CD4-positive, CD25-positive, alpha-beta regulatory T cell (primary cell): ENCODE results near the gene SPTBN4. TPM values are rescaled to one million over a fixed set of nuclear protein-coding genes. Genes with fewer than 3 reads are reported as not detected.
A peak's percentile ranks its signal among the peaks of the same experiment; 100 is the strongest.
"Not testable (repeated sequence)": the region's sequence is repeated elsewhere in the genome, so short reads cannot be mapped to it uniquely, and the experiment has no call there.

Experiments used
- ATAC-seq, 2 donors: fragments of 150-1000 bp; cut with Tn5 transposase; one replicate each; pipeline ENCODE4 v1.10.0; 2021; ENCODE audit warnings: low read depth in 2 of 2, moderate number of reproducible peaks in 2 of 2, moderate library complexity in 1 of 2
- DNase-seq, 3 donors: peaks; one replicate each; pipeline versions ENCODE4 v3.0.0 to v3.0.0-alpha.2; 2012 to 2022; ENCODE audit warnings: mixed read lengths in 1 of 3
- H3K27ac ChIP-seq: one replicate; pipeline ENCODE4 v1.7.0; 2013; ENCODE audit warnings: mild to moderate bottlenecking, low read length; ENCODE audit not compliant: insufficient read depth, poor library complexity, severe bottlenecking
- H3K27me3 ChIP-seq: one replicate; pipeline ENCODE4 v1.7.0; 2013; ENCODE audit warnings: low read length; ENCODE audit not compliant: control insufficient read depth, insufficient read depth
- H3K36me3 ChIP-seq: one replicate; pipeline ENCODE4 v1.7.0; 2013; ENCODE audit warnings: mild to moderate bottlenecking, low read length, moderate library complexity; ENCODE audit not compliant: control insufficient read depth, insufficient read depth
- H3K4me1 ChIP-seq: 2 replicates; pipeline ENCODE4 v1.7.0; 2013; ENCODE audit warnings: mild to moderate bottlenecking, low read length; ENCODE audit not compliant: insufficient read depth, control insufficient read depth, poor library complexity, severe bottlenecking
- H3K4me3 ChIP-seq: one replicate; pipeline ENCODE4 v1.7.0; 2013; ENCODE audit warnings: low read depth, mild to moderate bottlenecking, low read length, moderate library complexity
- H3K9me3 ChIP-seq, 2 experiments: 1 replicate in 1 of 2; 2 replicates in 1 of 2; pipeline ENCODE4 v1.7.0; 2013; ENCODE audit warnings: low read length in 2 of 2, mild to moderate bottlenecking in 1 of 2, moderate library complexity in 1 of 2; ENCODE audit not compliant: control insufficient read depth in 2 of 2
- H3K27ac Mint-ChIP-seq, 3 donors: one replicate each; pipeline ENCODE4 v1.8.0; 2020 to 2022; ENCODE audit warnings: mild to moderate bottlenecking in 3 of 3, mixed read lengths in 3 of 3, moderate library complexity in 2 of 3
- H3K27me3 Mint-ChIP-seq: one replicate; pipeline ENCODE4 v1.8.0; 2022; ENCODE audit warnings: mild to moderate bottlenecking, mixed read lengths
- H3K36me3 Mint-ChIP-seq: one replicate; pipeline ENCODE4 v1.8.0; 2020; ENCODE audit warnings: mixed read lengths
- H3K4me1 Mint-ChIP-seq, 4 donors: one replicate each; pipeline ENCODE4 v1.8.0; 2020 to 2022; ENCODE audit warnings: mixed read lengths in 4 of 4, mild to moderate bottlenecking in 1 of 4
- H3K4me3 Mint-ChIP-seq, 4 donors: one replicate each; pipeline ENCODE4 v1.8.0; 2020 to 2022; ENCODE audit warnings: mild to moderate bottlenecking in 4 of 4, mixed read lengths in 4 of 4, moderate library complexity in 3 of 4
- H3K9me3 Mint-ChIP-seq, 7 donors: one replicate each; pipeline ENCODE4 v1.8.0; 2020 to 2022; ENCODE audit warnings: mixed read lengths in 7 of 7, mild to moderate bottlenecking in 3 of 7, moderate library complexity in 2 of 7
- polyA plus RNA-seq, 4 donors: library from polyadenylated mRNA; unstranded; fragments of 300-500 nt; fragmentation: Illumina TruSeq; gene quantifications; one replicate each; pipeline ENCODE4 v1.2.3, GENCODE V29; 2021
- total RNA-seq: library from RNA; stranded (reverse); gene quantifications from one replicate; pipeline ENCODE4 v1.2.3, GENCODE V29; 2022

SPTBN4 gene
- total and polyA plus RNA-seq, 5 donors from 2014 or later: not detected

- H3K36me3 ChIP-seq: no peaks in the 10 kb centered on the region
- H3K36me3 Mint-ChIP-seq: peaks cover 3% of the 10 kb centered on the region
- ATAC-seq: no peak
- H3K4me3 ChIP-seq: no peak overlapping the region
- H3K27ac Mint-ChIP-seq: no peak overlapping the region
- H3K4me1 ChIP-seq: no peaks in the 10 kb centered on the region
- H3K27me3 Mint-ChIP-seq: no peaks in the 10 kb centered on the region
- H3K27ac ChIP-seq: no peak overlapping the region
- H3K9me3 ChIP-seq: no peaks in the 10 kb centered on the region
- H3K4me3 Mint-ChIP-seq: peak overlapping the region in 1 of 4 donors; percentile 75
- H3K27me3 ChIP-seq: no peaks in the 10 kb centered on the region
- H3K9me3 Mint-ChIP-seq: no peaks in the 10 kb centered on the region
- no peaks in the 10 kb centered on the region for H3K4me1 Mint-ChIP-seq
- no peak for DNase-seq
These were observed 14.8 kb upstream of the SPTBN4 start for GRCh38 chr19:40452016-40452415.

DNA sequence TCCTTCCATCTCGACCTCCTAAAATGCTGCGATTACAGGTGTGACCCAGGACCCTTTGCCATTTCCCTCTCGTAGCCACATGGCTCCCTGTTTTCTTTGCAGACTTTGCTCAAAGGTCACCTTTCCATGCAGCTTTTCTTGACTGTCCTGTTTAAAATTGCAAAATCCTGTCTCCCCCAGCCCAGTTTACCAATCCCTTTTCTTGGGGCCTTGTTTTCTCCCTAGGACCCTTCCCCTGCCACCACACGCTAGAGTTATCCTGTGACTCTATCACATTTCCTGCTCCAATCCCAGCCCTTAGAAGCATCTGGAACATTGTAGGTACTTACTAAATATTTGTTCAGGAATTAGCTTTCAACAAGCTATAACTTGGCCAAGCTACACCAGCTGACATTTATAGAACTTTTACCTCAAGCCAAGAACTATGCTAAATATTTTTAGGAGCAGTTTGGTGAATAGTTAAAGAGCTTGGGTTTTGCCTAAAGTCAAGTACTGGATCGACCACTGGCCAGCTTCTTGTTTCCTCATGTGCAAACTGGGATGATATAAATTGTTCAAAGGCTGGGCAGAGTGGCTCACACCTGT, 13.6 kb upstream of the SPTBN4 start:
- Histone ChIP-seq H3K36me3 (no peaks in the 10 kb centered on the region), H3K4me3 (no peak overlapping the region), H3K27ac (no peak overlapping the region), H3K4me1 (no peaks in the 10 kb centered on the region), H3K9me3 (no peaks in the 10 kb centered on the region), H3K27me3 (no peaks in the 10 kb centered on the region)
- H3K36me3 Mint-ChIP-seq: peaks cover 3% of the 10 kb centered on the region
- H3K27me3 Mint-ChIP-seq: no peaks in the 10 kb centered on the region
- DNase-seq: no peak
- H3K27ac Mint-ChIP-seq: no peak overlapping the region
- no peaks in the 10 kb centered on the region for H3K9me3 Mint-ChIP-seq
- H3K4me3 Mint-ChIP-seq: peak overlapping the region in 1 of 4 donors; percentile 12
- no peaks in the 10 kb centered on the region for H3K4me1 Mint-ChIP-seq
- no peak for ATAC-seq

- H3K27me3 Mint-ChIP-seq, H3K27ac ChIP-seq, DNase-seq, H3K36me3 Mint-ChIP-seq, H3K4me3 Mint-ChIP-seq, H3K9me3 ChIP-seq, ATAC-seq, H3K36me3 ChIP-seq, H3K27ac Mint-ChIP-seq, H3K4me3 ChIP-seq, H3K27me3 ChIP-seq, H3K4me1 ChIP-seq, H3K9me3 Mint-ChIP-seq, H3K4me1 Mint-ChIP-seq: not testable (repeated sequence)
These were observed 12.9 kb upstream of the SPTBN4 start for GRCh38 chr19:40453943-40454342.

DNA sequence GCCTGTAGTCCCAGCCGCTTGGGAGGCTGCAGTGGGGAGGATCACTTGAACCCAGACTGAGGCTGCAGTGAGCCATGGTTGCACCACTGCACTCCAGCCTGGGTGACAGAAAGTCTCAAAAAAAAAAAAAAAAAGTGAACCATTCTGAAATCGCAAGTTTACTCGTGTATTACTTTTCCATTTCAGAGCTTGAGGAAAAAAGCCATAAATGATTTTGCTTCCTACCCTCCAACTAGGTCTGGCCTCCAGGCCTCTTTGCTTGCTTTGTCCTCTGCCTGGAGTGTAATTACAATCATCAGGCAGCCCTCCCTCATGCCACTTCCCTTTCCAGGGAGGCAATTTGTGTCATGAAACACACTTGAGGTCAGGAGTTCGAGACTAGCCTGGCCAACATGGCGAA, 9.8 kb upstream of the SPTBN4 start:
- DNase-seq: no peak
- no peak for ATAC-seq
- H3K4me1 Mint-ChIP-seq: peaks cover 0 to 4% (median 0%) of the 10 kb centered on the region in 4 donors
- Histone ChIP-seq H3K27me3 (no peaks in the 10 kb centered on the region), H3K36me3 (no peaks in the 10 kb centered on the region), H3K4me3 (no peak overlapping the region), H3K4me1 (no peaks in the 10 kb centered on the region), H3K27ac (no peak overlapping the region), H3K9me3 (no peaks in the 10 kb centered on the region)
- no peak overlapping the region for H3K4me3 Mint-ChIP-seq
- no peaks in the 10 kb centered on the region for H3K36me3 Mint-ChIP-seq
- no peaks in the 10 kb centered on the region for H3K9me3 Mint-ChIP-seq
- H3K27ac Mint-ChIP-seq: no peak overlapping the region
- H3K27me3 Mint-ChIP-seq: no peaks in the 10 kb centered on the region

DNA sequence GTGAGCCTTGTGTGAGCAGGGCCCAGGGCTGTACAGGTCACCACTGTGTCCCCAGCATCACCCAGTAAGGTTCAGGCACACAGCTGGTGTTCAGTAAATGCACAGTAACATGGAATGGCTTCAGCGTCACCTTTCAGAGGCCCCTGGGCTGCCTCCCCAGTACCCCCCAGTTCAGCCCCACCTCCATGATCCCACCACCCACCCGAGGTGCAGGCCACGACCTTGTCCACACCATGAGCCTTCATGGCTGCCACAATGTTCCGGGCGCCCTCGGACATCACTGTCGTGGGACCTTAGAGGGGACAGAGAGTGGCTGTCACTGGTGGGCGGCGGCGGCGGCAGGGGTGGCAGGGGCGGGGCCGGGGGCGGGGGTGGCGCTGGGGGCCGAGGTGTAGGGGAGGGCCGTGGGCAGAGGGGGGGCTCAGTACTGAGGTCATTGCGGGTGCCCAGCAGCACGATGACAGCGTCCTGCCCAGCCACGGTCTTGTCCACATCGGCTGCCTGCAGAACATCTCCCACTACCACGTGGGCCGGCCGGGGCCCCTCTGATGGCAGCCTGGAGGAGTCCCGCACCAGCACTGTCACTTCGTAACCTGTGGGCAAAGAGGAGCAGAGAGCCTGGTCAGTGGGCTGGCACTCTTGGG, 8.7 kb upstream of the SPTBN4 start:
- no peak overlapping the region for H3K4me3 Mint-ChIP-seq
- no peaks in the 10 kb centered on the region for H3K27me3 Mint-ChIP-seq

DNA sequence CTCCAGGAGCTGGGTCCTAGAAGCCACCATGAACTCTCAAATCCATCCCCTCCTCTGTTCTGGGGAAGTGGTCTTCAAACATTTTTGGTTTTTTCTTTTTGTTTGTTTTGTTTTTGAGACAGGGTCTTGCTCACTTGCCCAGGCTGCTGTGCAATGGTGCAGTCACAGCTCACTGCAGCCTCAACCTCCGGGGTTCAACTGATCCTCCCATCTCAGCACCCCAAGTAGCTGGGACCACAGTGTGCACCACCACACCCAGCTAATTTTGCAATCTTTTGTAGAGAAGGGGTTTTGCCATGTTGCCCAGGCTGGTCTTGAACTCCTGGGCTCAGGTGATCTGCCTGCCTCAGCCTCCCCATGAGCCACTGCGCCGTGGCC, 8.2 kb upstream of the SPTBN4 start:
- Histone ChIP-seq H3K27me3 (no peaks in the 10 kb centered on the region), H3K27ac (no peak overlapping the region), H3K36me3 (no peaks in the 10 kb centered on the region), H3K4me3 (no peak overlapping the region), H3K4me1 (no peaks in the 10 kb centered on the region), H3K9me3 (no peaks in the 10 kb centered on the region)
- Mint-ChIP-seq H3K36me3 (no peaks in the 10 kb centered on the region), H3K9me3 (no peaks in the 10 kb centered on the region), H3K4me1 (peaks cover 0 to 4% (median under 1%) of the 10 kb centered on the region in 4 donors), H3K4me3 (no peak overlapping the region), H3K27ac (no peak overlapping the region), H3K27me3 (no peaks in the 10 kb centered on the region)
- DNase-seq: no peak
- ATAC-seq: no peak

More for the DNA sequence above, 8.7 kb upstream of the SPTBN4 start:
- H3K4me3 ChIP-seq: no peak overlapping the region
- H3K27ac ChIP-seq: no peak overlapping the region
- Mint-ChIP-seq H3K36me3 (no peaks in the 10 kb centered on the region), H3K4me1 (peaks cover 0 to 4% (median under 1%) of the 10 kb centered on the region in 4 donors), H3K27ac (no peak overlapping the region), H3K9me3 (no peaks in the 10 kb centered on the region)
- H3K27me3 ChIP-seq: no peaks in the 10 kb centered on the region
- no peaks in the 10 kb centered on the region for H3K9me3 ChIP-seq
- no peaks in the 10 kb centered on the region for H3K36me3 ChIP-seq
- H3K4me1 ChIP-seq: no peaks in the 10 kb centered on the region
- ATAC-seq (no peak), DNase-seq (no peak)

GRCh38 chr19:40460185-40460584, 6.6 kb upstream of the SPTBN4 start:
- no peaks in the 10 kb centered on the region for H3K36me3 Mint-ChIP-seq
- H3K9me3 Mint-ChIP-seq: no peaks in the 10 kb centered on the region
- H3K36me3 ChIP-seq: no peaks in the 10 kb centered on the region
- H3K27me3 Mint-ChIP-seq: no peaks in the 10 kb centered on the region
- H3K4me3 Mint-ChIP-seq: no peak overlapping the region
- H3K4me3 ChIP-seq: no peak overlapping the region
- no peaks in the 10 kb centered on the region for H3K9me3 ChIP-seq
- H3K4me1 ChIP-seq: peaks cover 8% of the 10 kb centered on the region
- ATAC-seq (no peak), DNase-seq (no peak)
- no peaks in the 10 kb centered on the region for H3K27me3 ChIP-seq
- H3K27ac ChIP-seq: no peak overlapping the region
- peaks cover 0 to 13% (median 4%) of the 10 kb centered on the region in 4 donors for H3K4me1 Mint-ChIP-seq
- H3K27ac Mint-ChIP-seq: no peak overlapping the region

DNA sequence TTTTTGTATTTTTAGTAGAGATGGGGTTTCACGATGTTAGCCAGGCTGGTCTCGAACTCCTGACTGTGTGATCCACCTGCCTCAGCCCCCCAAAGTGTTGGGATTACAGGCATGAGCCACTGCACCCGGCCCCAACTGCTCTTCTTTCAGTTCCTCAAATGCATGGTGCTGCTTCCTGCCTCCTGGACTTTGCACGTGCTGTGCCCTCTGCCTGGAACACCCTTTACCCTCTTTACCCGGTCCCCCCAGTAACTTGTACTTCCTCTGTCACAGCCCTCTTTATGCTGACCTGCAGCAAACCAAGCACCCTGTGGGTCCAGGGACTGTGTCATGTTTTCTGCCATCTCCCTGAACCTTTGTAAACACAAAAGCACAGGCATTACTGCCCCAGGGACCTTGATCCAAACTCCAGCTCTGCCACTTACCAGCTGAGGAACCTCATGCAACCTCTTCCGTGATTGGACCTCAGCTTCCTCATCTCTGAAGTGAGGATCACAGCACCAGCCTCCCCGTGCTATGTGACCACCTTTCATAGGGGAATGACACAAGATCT, 5.1 kb upstream of the SPTBN4 start:
- Histone ChIP-seq H3K27me3 (no peaks in the 10 kb centered on the region), H3K36me3 (no peaks in the 10 kb centered on the region), H3K27ac (no peak overlapping the region), H3K4me3 (no peak overlapping the region), H3K9me3 (no peaks in the 10 kb centered on the region), H3K4me1 (peaks cover 22% of the 10 kb centered on the region)
- H3K4me1 Mint-ChIP-seq: peaks cover 0 to 25% (median 13%) of the 10 kb centered on the region in 4 donors
- ATAC-seq (no peak), DNase-seq (no peak)
- H3K27me3 Mint-ChIP-seq: peaks cover 6% of the 10 kb centered on the region
- no peaks in the 10 kb centered on the region for H3K9me3 Mint-ChIP-seq
- H3K27ac Mint-ChIP-seq: no peak overlapping the region
- H3K4me3 Mint-ChIP-seq: no peak overlapping the region
- H3K36me3 Mint-ChIP-seq: no peaks in the 10 kb centered on the region
